GM20000 (cell line): ENCODE data around the gene JAML.

Experiments
- DNase-seq: peaks from one replicate; pipeline ENCODE4 v3.0.0; 2012; ENCODE audit warnings: low spot score
- TF ChIP-seq, protein P1 (sequence below): IDR thresholded peaks from 2 replicates; pipeline ENCODE4 v1.5.1; 2012; ENCODE audit warnings: mild to moderate bottlenecking, control low read depth; ENCODE audit errors: extremely low read depth, missing control alignments

Gene JAML

DNA sequence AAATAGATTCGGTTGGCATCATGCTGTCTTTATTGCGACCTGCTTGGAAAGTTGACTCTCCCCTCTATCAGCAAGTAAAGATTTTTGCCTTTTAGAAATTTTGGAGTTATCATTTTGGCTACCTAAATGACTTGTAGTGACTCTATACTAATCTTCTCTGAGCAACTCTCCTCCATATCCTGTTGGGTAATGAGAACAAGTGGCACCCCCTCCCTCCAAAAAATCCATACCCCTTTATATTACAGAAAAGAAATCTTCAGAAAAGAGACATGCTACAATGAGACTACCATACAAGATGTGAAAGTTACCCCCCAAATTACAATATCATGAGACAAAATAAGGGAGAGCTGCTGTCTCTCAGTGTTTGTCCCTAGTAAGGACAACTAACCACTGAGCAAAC, 1.2 kb downstream of the JAML start:
- no peak for DNase-seq
- TF ChIP-seq, protein P1, sequence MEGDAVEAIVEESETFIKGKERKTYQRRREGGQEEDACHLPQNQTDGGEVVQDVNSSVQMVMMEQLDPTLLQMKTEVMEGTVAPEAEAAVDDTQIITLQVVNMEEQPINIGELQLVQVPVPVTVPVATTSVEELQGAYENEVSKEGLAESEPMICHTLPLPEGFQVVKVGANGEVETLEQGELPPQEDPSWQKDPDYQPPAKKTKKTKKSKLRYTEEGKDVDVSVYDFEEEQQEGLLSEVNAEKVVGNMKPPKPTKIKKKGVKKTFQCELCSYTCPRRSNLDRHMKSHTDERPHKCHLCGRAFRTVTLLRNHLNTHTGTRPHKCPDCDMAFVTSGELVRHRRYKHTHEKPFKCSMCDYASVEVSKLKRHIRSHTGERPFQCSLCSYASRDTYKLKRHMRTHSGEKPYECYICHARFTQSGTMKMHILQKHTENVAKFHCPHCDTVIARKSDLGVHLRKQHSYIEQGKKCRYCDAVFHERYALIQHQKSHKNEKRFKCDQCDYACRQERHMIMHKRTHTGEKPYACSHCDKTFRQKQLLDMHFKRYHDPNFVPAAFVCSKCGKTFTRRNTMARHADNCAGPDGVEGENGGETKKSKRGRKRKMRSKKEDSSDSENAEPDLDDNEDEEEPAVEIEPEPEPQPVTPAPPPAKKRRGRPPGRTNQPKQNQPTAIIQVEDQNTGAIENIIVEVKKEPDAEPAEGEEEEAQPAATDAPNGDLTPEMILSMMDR = no peak

DNA sequence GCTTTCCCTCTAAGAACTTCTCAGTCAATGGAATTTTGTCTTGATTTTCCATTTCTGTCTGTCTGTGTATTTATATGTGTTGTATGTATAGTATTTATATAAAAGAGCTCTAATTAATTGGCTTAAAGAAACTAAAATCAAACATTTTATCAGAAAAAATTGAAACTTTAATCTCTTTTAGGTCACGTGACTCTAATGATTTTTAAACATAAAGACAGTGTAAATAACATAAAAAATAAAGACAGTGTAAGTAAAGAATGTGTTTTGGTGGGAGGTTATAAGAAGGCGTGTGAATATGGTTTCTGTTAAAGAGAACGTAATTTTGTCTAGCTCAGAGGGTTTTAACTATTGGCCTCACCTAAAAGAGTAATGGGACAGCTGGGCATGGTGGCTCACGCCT, 2.4 kb downstream of the JAML start:
- TF ChIP-seq, protein P1 = no peak

DNA sequence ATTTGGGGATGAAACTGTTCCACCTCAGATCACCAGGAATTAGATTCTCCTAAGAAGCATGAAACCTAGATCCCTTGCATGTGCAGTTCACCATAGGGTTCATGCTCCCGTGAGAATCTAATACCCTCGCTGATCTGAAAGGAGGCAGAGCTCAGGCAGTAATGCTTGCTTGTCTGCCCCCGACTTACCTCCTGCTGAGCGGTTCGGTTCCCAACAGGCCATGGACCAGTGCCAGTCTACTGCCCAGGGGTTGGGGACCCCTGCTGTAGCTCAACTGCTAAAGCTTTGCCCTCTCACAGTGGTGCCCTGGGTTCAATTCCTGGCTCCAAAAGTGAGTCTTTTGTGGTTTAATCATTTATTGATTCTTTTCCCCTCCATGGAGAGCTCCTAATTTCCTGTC, 3.4 kb downstream of the JAML start:
- no peak for DNase-seq
- TF ChIP-seq, protein P1 = no peak

More for the DNA sequence above, 2.4 kb downstream of the JAML start:
- DNase-seq = no peak

DNA sequence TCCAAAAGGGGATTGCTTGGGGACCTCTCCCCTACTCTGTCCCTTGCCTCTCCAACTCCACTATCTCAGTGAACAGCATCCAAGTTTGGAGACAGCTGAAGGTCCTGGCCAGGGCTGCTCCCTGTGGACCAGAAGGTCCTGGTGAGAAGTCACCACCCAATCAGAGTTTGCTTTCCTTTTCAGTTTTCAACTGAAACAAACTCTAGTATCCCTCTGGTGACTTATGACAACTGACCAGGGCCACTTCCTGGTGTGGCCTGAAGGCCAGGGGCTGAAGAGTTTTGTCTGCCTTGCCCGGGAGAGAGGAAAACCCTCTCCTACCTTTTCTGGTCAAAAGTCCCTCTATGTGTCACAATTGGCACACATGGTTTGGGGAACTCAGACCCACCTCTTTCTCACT, 5.1 kb downstream of the JAML start:
- DNase-seq = no peak
- TF ChIP-seq, protein P1 = no peak

DNA sequence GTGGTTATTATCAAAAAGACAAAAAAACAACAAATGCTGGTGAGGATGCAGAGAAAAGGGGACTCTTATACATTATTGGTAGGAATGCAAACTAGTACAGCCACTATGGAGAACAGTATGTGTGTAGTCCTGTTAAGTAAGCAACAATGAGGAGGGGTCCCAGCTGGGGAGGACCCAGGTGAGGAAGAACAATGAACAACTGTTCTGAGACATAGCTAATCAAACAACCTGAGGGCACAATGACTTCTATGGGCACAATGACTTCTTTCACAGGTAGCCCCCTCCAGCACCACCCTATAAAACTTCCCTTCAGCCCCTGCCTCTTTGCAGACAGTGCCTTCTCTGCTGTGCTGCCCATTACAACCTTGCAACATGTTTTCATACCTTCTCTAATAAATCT, 5.6 kb downstream of the JAML start:
- DNase-seq = no peak
- TF ChIP-seq, protein P1 = no peak

DNA sequence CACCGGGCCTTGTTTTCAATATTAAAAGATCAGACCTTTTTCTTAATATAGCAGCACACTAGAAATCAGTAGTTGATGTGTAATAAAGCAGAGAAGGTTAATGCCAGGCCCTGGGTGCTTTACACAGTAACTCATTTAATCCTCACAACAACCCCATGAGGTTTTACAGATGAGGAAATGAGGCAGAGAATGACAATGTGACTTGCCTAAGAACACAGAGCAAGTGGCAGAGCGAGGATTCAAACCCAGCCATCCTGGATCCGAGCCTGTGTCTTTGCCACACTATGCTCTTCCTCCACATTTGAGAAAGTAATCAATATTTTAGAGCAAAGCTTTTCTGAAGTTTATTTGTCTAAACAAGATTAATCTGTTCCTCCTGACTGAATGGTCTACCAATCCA, 7.2 kb downstream of the JAML start:
- no peak for DNase-seq
- TF ChIP-seq, protein P1 = no peak

DNA sequence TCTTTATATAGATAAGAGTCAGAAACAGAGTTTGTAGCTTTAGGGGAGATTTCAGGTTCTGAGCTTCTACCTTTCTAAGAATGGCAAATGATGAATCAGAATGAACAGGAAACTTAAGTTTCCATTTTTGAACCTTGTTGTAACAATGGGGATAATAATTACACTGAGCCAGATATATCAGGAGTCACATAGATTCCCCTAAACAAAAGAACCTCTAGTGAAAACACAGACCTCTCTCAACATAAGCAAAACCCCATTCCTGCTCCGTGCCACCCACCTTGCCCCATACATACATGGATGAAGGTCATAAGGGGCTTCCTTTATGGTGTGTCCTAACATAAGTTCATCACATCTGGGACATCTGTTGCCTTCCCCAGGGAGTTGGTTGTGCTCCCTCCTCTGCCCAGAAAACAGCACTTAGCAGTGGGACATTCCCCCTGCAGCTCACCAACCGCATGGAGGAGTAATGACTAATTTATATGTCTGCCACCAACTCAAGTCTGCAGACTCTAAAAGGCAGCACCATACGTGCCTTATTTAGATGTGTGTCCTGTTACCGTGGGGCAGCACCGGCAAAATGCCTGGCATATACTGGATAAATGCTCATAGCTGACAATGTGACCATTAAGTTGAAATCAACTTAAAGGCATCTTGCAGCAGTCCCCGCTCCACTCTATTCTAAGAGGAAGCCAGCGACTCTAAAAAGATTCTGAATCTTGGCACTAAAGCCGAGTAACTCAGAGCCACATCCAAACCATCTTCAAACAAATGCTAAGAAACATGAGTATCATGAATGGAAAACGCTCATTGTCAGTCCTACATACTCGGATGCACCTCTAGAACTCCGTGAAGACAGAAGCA, 8.0 kb downstream of the JAML start:
- peak; percentile 31 for DNase-seq
- TF ChIP-seq, protein P1 = no peak
